CD4-positive, alpha-beta T cell treated with Interleukin-4 for 4 hours (primary cell): ENCODE measurements around the gene C3orf38.
"Not testable (repeated sequence)": the region's sequence is repeated elsewhere in the genome, so short reads cannot be mapped to it uniquely, and the experiment has no call there.

Experiments
- DNase-seq: peaks from one replicate; pipeline ENCODE4 v3.0.0-alpha.2; 2020

C3orf38 gene

GRCh38 chr3:88149509-88150362, at the start of gene C3orf38:
Gene C3orf38, plus strand, starts transcription at chr3:88149959. Its CDS starts 94 bp downstream, at chr3:88150053.
- DNase-seq: peak; percentile 70

- no peak for DNase-seq
Observed at GRCh38 chr3:88101142-88101541, 48.6 kb upstream of the C3orf38 start.

- DNase-seq: no peak
Observed at GRCh38 chr3:88105325-88105724, 44.4 kb upstream of the C3orf38 start.

GRCh38 chr3:88112289-88112688, 37.5 kb upstream of the C3orf38 start:
- DNase-seq: no peak

- DNase-seq: peak; percentile 76
Observed at GRCh38 chr3:88113311-88114162, 36.2 kb upstream of the C3orf38 start.

GRCh38 chr3:88114878-88115549, 34.7 kb upstream of the C3orf38 start:
- DNase-seq: no peak

- DNase-seq: no peak
Observed at GRCh38 chr3:88117683-88118082, 32.1 kb upstream of the C3orf38 start.

GRCh38 chr3:88118603-88119002, 31.2 kb upstream of the C3orf38 start:
- DNase-seq: not testable (repeated sequence)

- no peak for DNase-seq
Observed at GRCh38 chr3:88123526-88123925, 26.2 kb upstream of the C3orf38 start.

GRCh38 chr3:88131695-88132094, 18.1 kb upstream of the C3orf38 start:
- no peak for DNase-seq

- DNase-seq: no peak
Observed at GRCh38 chr3:88132894-88133293, 16.9 kb upstream of the C3orf38 start.

GRCh38 chr3:88133711-88134263, 16.0 kb upstream of the C3orf38 start:
- no peak for DNase-seq

GRCh38 chr3:88137836-88138235, 11.9 kb upstream of the C3orf38 start:
- no peak for DNase-seq

GRCh38 chr3:88141458-88142083, 8.2 kb upstream of the C3orf38 start:
- no peak for DNase-seq

- no peak for DNase-seq
Observed at GRCh38 chr3:88142094-88142624, 7.6 kb upstream of the C3orf38 start.

GRCh38 chr3:88147261-88147660, 2.5 kb upstream of the C3orf38 start:
- no peak for DNase-seq

GRCh38 chr3:88148651-88149050, 1.1 kb upstream of the C3orf38 start:
- DNase-seq: no peak

- DNase-seq: no peak
Observed at GRCh38 chr3:88149101-88149508, 654 bp upstream of the C3orf38 start.

- peak; percentile 29 for DNase-seq
Observed at GRCh38 chr3:88150371-88150770, 612 bp downstream of the C3orf38 start.

GRCh38 chr3:88150806-88151205, 1.0 kb downstream of the C3orf38 start:
- no peak for DNase-seq

- peak; percentile 15 for DNase-seq
Observed at GRCh38 chr3:88151358-88151757, 1.6 kb downstream of the C3orf38 start.

- no peak for DNase-seq
Observed at GRCh38 chr3:88152841-88153240, 3.1 kb downstream of the C3orf38 start.
